SK-N-MC (cell line): ENCODE data around the gene ZNF780B.

Source experiments
- EZH2 ChIP-seq: fragments of 200-600 bp; sonication (generic); IDR thresholded peaks from one replicate; pipeline ENCODE4 v1.6.1; 2017; ENCODE audit warnings: antibody characterized with exemption
- POLR2AphosphoS5 ChIP-seq: IDR thresholded peaks from 2 replicates; pipeline ENCODE4 v1.6.1; 2012; ENCODE audit warnings: mild to moderate bottlenecking, low read depth, low read length, borderline replicate concordance

GRCh38 chr19:40023969-40024368 lies 32.1 kb downstream of the ZNF780B start:
- no peak for TF ChIP-seq EZH2
- no peak for TF ChIP-seq POLR2AphosphoS5
